Measurements from ENCODE around the gene FAM241A. TPM values are rescaled to one million over a fixed set of nuclear protein-coding genes. Genes with fewer than 3 reads are reported as not detected.

Gene FAM241A
- total RNA-seq (2014; rRNA removed) (2.2 and 2.8 TPM in 2 replicates), Bru-seq, nascent RNA (percentile 66 among the genes with signal in this experiment), BruChase-seq, experiment 1, labeled RNA remaining after a 6-hour chase (percentile 59 among the genes with signal in this experiment), BruChase-seq, experiment 2, labeled RNA remaining after a 2-hour chase (percentile 66 among the genes with signal in this experiment)
- long read RNA-seq, full-length matches to known transcripts: 84 of 93 reads
- long read RNA-seq, partial matches to known transcripts: 0 of 93 reads
- long read RNA-seq, other reads (novel, unspliced or antisense): 9 of 93 reads

- intact Hi-C loops (cut with micrococcal nuclease): no loop called here
- CTCF ChIA-PET: no interaction called here
Observed at GRCh38 chr4:112145326-112145789, at the start of gene FAM241A. Gene FAM241A, plus strand, starts transcription at chr4:112145454. Its CDS starts 127 bp downstream, at chr4:112145581.

DNA sequence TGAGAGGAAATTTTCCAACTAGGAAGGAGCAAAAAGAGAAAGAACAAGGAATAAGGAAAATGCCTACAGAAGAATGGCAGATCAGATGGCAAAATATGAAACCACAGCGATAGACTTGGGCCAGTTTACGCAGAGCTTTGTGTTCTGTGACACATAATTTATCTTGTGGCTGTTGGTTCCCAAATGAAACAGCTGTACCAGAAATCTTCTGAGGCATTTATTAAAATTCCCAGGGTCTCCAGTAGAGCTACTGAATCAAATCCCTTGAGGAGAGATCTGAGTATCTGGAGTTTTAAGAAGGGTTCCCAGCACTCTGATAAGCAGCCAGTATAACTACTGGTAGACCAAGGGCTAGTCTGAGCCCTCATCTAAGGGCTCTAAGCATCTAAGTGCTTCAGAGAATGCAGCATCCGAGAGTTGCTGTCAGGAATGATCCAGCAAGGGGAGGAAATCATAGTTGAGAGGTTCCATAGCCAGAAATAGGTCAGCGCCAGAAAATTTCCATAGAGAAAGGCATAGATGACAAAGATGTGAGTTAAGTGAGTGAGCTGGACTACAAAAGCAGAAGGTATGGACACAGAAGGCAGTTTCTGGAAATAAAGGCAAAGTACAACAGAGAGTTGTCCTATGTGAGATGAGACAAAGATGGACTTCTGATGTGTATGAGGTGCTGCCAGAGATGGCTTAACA is 46.3 kb upstream of the FAM241A start:
- no peaks in the 10 kb centered on the region for H4K20me1 ChIP-seq (ENCODE audit: low read length)
- BruUV-seq (replicated peaks): no TSS peak
- H3K4me3 ChIP-seq (ENCODE audit: low read length): no peak overlapping the region
- intact Hi-C loops (cut with micrococcal nuclease): loop anchor here (1.0 kb wide), 4 partner anchors 24 to 136 kb away; no protein-coding TSS in a partner anchor
- H3F3A ChIP-seq (ENCODE audit: low read length, unreplicated experiment): no peaks in the 10 kb centered on the region
- DNase-seq (no peak), ATAC-seq (no peak; the same call in 1 of the 2 replicates)
- no peaks in the 10 kb centered on the region for H3K36me3 ChIP-seq (ENCODE audit: low read depth, low read length)
- peak overlapping the region; percentile 57 for H2AFZ ChIP-seq (ENCODE audit: low read length)
- no peaks in the 10 kb centered on the region for H3K27me3 ChIP-seq (ENCODE audit: low read length)
- H3K9me3 ChIP-seq (ENCODE audit: low read length): no peaks in the 10 kb centered on the region
- H3K27ac ChIP-seq (ENCODE audit: low read length): no peak overlapping the region
- ChIA-PET POLR2A (ENCODE audit: unreplicated experiment) (interaction anchor here (0.5 kb wide), 1 partner anchor 198 kb away, joined by 9 read pairs; the partner anchor contains the start of gene ALPK1), CTCF (interaction anchor here (0.5 to 1.5 kb wide), 3 partner anchors 67 to 115 kb away, joined by 3 to 6 read pairs (median 6); no protein-coding TSS in a partner anchor)
- no peak overlapping the region for H3K4me2 ChIP-seq (ENCODE audit: low read length)
- no peaks in the 10 kb centered on the region for H3K9me2 ChIP-seq (replicated peaks; ENCODE audit: low read length)
- no peak overlapping the region for H3K9ac ChIP-seq (ENCODE audit: low read length)
- TF ChIP-seq EZH2 (IDR thresholded peaks at IDR 0.05; ENCODE audit: low read length, unreplicated experiment) (no peak), EZH2phosphoT487 (IDR thresholded peaks at IDR 0.05; ENCODE audit: borderline replicate concordance, low read length) (no peak), CTCF (conservative IDR thresholded peaks at IDR 0.05; ENCODE audit: low read depth, low read length) (no peak)
- 0 out of 2 replicates have a peak, but pooled peaks cover 5% of the 10 kb centered on the region for H3K4me1 ChIP-seq (ENCODE audit: insufficient read depth, low read length)
- no peaks in the 10 kb centered on the region for H3K79me2 ChIP-seq (ENCODE audit: low read length)

More at GRCh38 chr4:112145326-112145789, at the start of gene FAM241A:
- Histone ChIP-seq H2AFZ (ENCODE audit: low read length) (peak within 1 kb of the TSS; percentile 98), H3K9me2 (replicated peaks; ENCODE audit: low read length) (no peaks in the 10 kb centered on the region), H3K4me1 (ENCODE audit: insufficient read depth, low read length) (peaks cover 9% of the 10 kb centered on the region), H3K36me3 (ENCODE audit: low read depth, low read length) (no peaks in the 10 kb centered on the region), H3K4me3 (ENCODE audit: low read length) (peak within 1 kb of the TSS; percentile 99), H3K4me2 (ENCODE audit: low read length) (peak within 1 kb of the TSS; percentile 98), H3K27ac (ENCODE audit: low read length) (peak within 1 kb of the TSS; percentile 43; the same call in 1 of the 2 replicates), H3K9ac (ENCODE audit: low read length) (peak within 1 kb of the TSS; percentile 83), H3K79me2 (ENCODE audit: low read length) (peaks cover 30% of the 10 kb centered on the region), H4K20me1 (ENCODE audit: low read length) (0 out of 2 replicates have a peak, but pooled peaks cover 3% of the 10 kb centered on the region), H3F3A (ENCODE audit: low read length, unreplicated experiment) (no peaks in the 10 kb centered on the region), H3K9me3 (ENCODE audit: low read length) (no peaks in the 10 kb centered on the region), H3K27me3 (ENCODE audit: low read length) (no peaks in the 10 kb centered on the region)
- peak; percentile 94 for ATAC-seq
- POLR2A ChIA-PET (ENCODE audit: unreplicated experiment): no interaction called here
- no peak for TF ChIP-seq CTCF (conservative IDR thresholded peaks at IDR 0.05; ENCODE audit: low read depth, low read length)
- TF ChIP-seq EZH2 (IDR thresholded peaks at IDR 0.05; ENCODE audit: low read length, unreplicated experiment): no peak
- no peak for TF ChIP-seq EZH2phosphoT487 (IDR thresholded peaks at IDR 0.05; ENCODE audit: borderline replicate concordance, low read length)
- no TSS peak for BruUV-seq (replicated peaks)
- peak; percentile 75 for DNase-seq
